GM12878 (cell line): ENCODE results near the gene PXDC1. TPM values are rescaled to one million over a fixed set of nuclear protein-coding genes. Genes with fewer than 3 reads are reported as not detected.

ENCODE experiments used
- ATAC-seq: fragments of 200-7000 bp; cut with Tn5 transposase; 3 replicates; pipeline ENCODE4 v1.9.1; 2020; ENCODE audit warnings: mild to moderate bottlenecking, moderate library complexity
- BruUV-seq: library from RNA; stranded (reverse); fragments of 400-500 nt; replicated peaks from 2 replicates; lab custom pipeline; 2021; lab: Mats Ljungman, UMichigan
- CTCF ChIA-PET: fragments of 300-600 bp; sonication (Branson Sonifier 250); formaldehyde crosslinking; extraction: SDS; loops from one replicate; lab custom pipeline; 2021; ENCODE audit warnings: inconsistent platforms; lab: Yijun Ruan, JAX
- POLR2A ChIA-PET: fragments of 350-600 bp; formaldehyde crosslinking; extraction: SDS; loops from one replicate; lab custom pipeline; 2021; ENCODE audit warnings: inconsistent platforms; lab: Charles Lee
- RAD21 ChIA-PET: fragments of 300-600 bp; sonication (Branson Sonifier 250); formaldehyde crosslinking; loops from one replicate; lab custom pipeline; 2023; ENCODE audit warnings: antibody characterized with exemption; ENCODE audit not compliant: unreplicated experiment; lab: Charles Lee
- SMC1A ChIA-PET: fragments of 300-600 bp; sonication (Branson Sonifier 250); formaldehyde crosslinking; loops from one replicate; lab custom pipeline; 2023; ENCODE audit not compliant: unreplicated experiment, uncharacterized antibody; lab: Charles Lee
- DNase-seq: peaks from one replicate; pipeline ENCODE4 v3.0.0-alpha.2; 2011; ENCODE audit warnings: low read depth, low spot score
- FAIRE-seq: peaks from 3 replicates; lab custom pipeline; 2011; peaks lifted over from hg19 to GRCh38; lab: Jason Lieb, UNC
- H2AFZ ChIP-seq: 2 replicates; pipeline ENCODE4 v1.6.0; 2011; ENCODE audit warnings: low read depth, low read length, control low read depth; ENCODE audit not compliant: control insufficient read depth
- H3K27ac ChIP-seq: 2 replicates; pipeline ENCODE4 v1.5.1; 2011; ENCODE audit warnings: control low read depth; ENCODE audit not compliant: control insufficient read depth, insufficient read depth
- H3K27me3 ChIP-seq, 2 experiments: replicated peaks in 1 of 2; 2 replicates each; pipeline versions ENCODE4 v1.6.0 to v1.6.1; 2011; ENCODE audit warnings: low read length in 1 of 2; ENCODE audit not compliant: control insufficient read depth in 2 of 2, insufficient read depth in 2 of 2
- H3K36me3 ChIP-seq, 2 experiments: 2 replicates each; pipeline ENCODE4 v1.5.1; 2011; ENCODE audit warnings: low read length in 1 of 2; ENCODE audit not compliant: control insufficient read depth in 2 of 2, insufficient read depth in 2 of 2
- H3K4me1 ChIP-seq: 2 replicates; pipeline ENCODE4 v1.6.1; 2011; ENCODE audit warnings: mild to moderate bottlenecking, low read length, moderate library complexity, mixed read lengths; ENCODE audit not compliant: control insufficient read depth, insufficient read depth
- H3K4me2 ChIP-seq: 2 replicates; pipeline ENCODE4 v1.6.0; 2011; ENCODE audit warnings: control low read depth; ENCODE audit not compliant: control insufficient read depth, insufficient read depth
- H3K4me3 ChIP-seq: fragments of 200-600 bp; sonication (generic); 2 replicates; pipeline ENCODE4 v1.5.1; 2016
- H3K79me2 ChIP-seq: 2 replicates; pipeline ENCODE4 v1.6.0; 2011; ENCODE audit warnings: low read length; ENCODE audit not compliant: control insufficient read depth, insufficient read depth
- H3K9ac ChIP-seq: 2 replicates; pipeline ENCODE4 v1.8.0; 2011; ENCODE audit warnings: low read length, control low read depth, mixed read lengths; ENCODE audit not compliant: control insufficient read depth, insufficient read depth
- H3K9me3 ChIP-seq: replicated peaks from 3 replicates; pipeline ENCODE4 v1.5.1; 2011; ENCODE audit warnings: mild to moderate bottlenecking, low read length; ENCODE audit not compliant: control insufficient read depth, insufficient read depth
- H4K20me1 ChIP-seq: 2 replicates; pipeline ENCODE4 v1.6.0; 2011; ENCODE audit not compliant: control insufficient read depth, insufficient read depth
- BCL11A ChIP-seq: IDR thresholded peaks from 2 replicates; pipeline ENCODE4 v1.6.1; 2011; ENCODE audit warnings: low read depth, low read length
- CBX5 ChIP-seq: sonication (generic); IDR thresholded peaks from 2 replicates; pipeline ENCODE4 v1.6.1; 2016; ENCODE audit warnings: low read depth, moderate library complexity, mild to moderate bottlenecking, inconsistent platforms
- CHD2 ChIP-seq: IDR thresholded peaks from 2 replicates; pipeline ENCODE4 v1.6.1; 2011; ENCODE audit warnings: low read depth, low read length, improper control_type of control experiment, borderline replicate concordance
- NR2F1 ChIP-seq: fragments of 450-650 bp; conservative IDR thresholded peaks from 2 replicates; pipeline ENCODE4 v1.6.1; 2017; ENCODE audit warnings: mild to moderate bottlenecking
- SP1 ChIP-seq: IDR thresholded peaks from one replicate; pipeline ENCODE4 v1.6.1; 2011; ENCODE audit warnings: low read depth, low read length
- SUZ12 ChIP-seq: fragments of 200-600 bp; sonication (generic); IDR thresholded peaks from one replicate; pipeline ENCODE4 v1.6.1; 2018; ENCODE audit warnings: antibody characterized with exemption, mild to moderate bottlenecking; ENCODE audit not compliant: unreplicated experiment
- TAF1 ChIP-seq: IDR thresholded peaks from 2 replicates; pipeline ENCODE4 v1.6.1; 2011; ENCODE audit warnings: mild to moderate bottlenecking, low read depth, low read length, borderline replicate concordance
- ZNF217 ChIP-seq: fragments of 450-650 bp; IDR thresholded peaks from 2 replicates; pipeline ENCODE4 v1.6.1; 2017; ENCODE audit warnings: antibody characterized with exemption, mild to moderate bottlenecking
- ZNF687 ChIP-seq: fragments of 450-650 bp; IDR thresholded peaks from 2 replicates; pipeline ENCODE4 v1.6.1; 2017; ENCODE audit warnings: mild to moderate bottlenecking, moderate library complexity
- ZZZ3 ChIP-seq: IDR thresholded peaks from 2 replicates; pipeline ENCODE4 v1.6.1; 2011; ENCODE audit warnings: low read depth; ENCODE audit not compliant: control insufficient read depth, insufficient read length
- WGBS: methylation state at CpG from one replicate; pipeline ENCODE4 v1.1.6; 2016; ENCODE audit warnings: low lambda C conversion rate; ENCODE audit not compliant: insufficient replicate concordance, insufficient coverage; ENCODE audit errors: missing lambda C conversion rate; 5-methylcytosine and 5-hydroxymethylcytosine counted together
- in situ Hi-C: fragments of 300-500 bp; cut with MboI; formaldehyde crosslinking; loops from 9 replicates; pipeline ENCODE4 v1.14.3; 2018; ENCODE audit warnings: mixed read lengths
- intact Hi-C: fragments of 100-400 bp; cut with micrococcal nuclease; formaldehyde crosslinking; loops from one replicate; pipeline ENCODE4 v1.14.2; 2022; ENCODE audit not compliant: unreplicated experiment
- polyA plus RNA-seq, 11 experiments: library from polyadenylated mRNA; depleted of rRNA in 4 of 11; unstranded in 6 of 11; stranded (reverse) in 5 of 11; fragments of >200 nt; fragmentation: Nextera tagmentation in 4 of 11; fragmentation: Illumina TruSeq in 1 of 11; extraction: Ambion mirVana in 4 of 11; extraction: Trizol in 1 of 11; gene quantifications; 1 replicate in 1 of 11; 2 replicates in 10 of 11; pipeline versions ENCODE4 v1.2.1 to v1.2.3, GENCODE V29; 2011 to 2016; ENCODE audit warnings: inconsistent platforms in 2 of 11, missing spikeins in 2 of 11, low read depth in 1 of 11
- total RNA-seq, 4 experiments: library from RNA; depleted of rRNA in 3 of 4; stranded (reverse); fragments of >200 nt in 3 of 4; fragmentation: Illumina TruSeq in 1 of 4; extraction: Trizol in 1 of 4; gene quantifications; 2 replicates each; pipeline versions ENCODE4 v1.2.1 to v1.2.3, GENCODE V29; 2013 to 2021

The PXDC1 gene
- total and polyA plus RNA-seq, 10 of the 15 experiments (the other 5 are each of a cell fraction or from before 2014, with no cell fraction given), result 0.03 to 0.72 (median 0.32) TPM; not detected in 2

GRCh38 chr6:3799719-3800118 lies 48.2 kb upstream of the PXDC1 start:
- TF ChIP-seq BCL11A, result no peak
- TF ChIP-seq NR2F1, result no peak
- no peak for TF ChIP-seq SUZ12
- TF ChIP-seq ZNF217, result no peak
- TF ChIP-seq ZNF687, result no peak
- TF ChIP-seq CHD2, result no peak
- TF ChIP-seq SP1, result no peak
- TF ChIP-seq ZZZ3, result no peak
- TF ChIP-seq TAF1, result no peak
- no peak for TF ChIP-seq CBX5
- TF ChIP-seq, all 136 proteins: peak for 0
- Histone ChIP-seq H2AFZ (no peak overlapping the region), H3K27ac (no peak overlapping the region), H3K4me2 (no peak overlapping the region), H3K4me1 (peaks cover 30% of the 10 kb centered on the region), H3K9ac (no peak overlapping the region), H3K4me3 (no peak overlapping the region), H3K9me3 (peaks cover 5% of the 10 kb centered on the region; the same call in 2 of the 3 replicates), H4K20me1 (no peaks in the 10 kb centered on the region), H3K79me2 (no peaks in the 10 kb centered on the region), H3K27me3 (no peaks in the 10 kb centered on the region), H3K36me3 (no peaks in the 10 kb centered on the region)
- in situ Hi-C loops (no loop called here), intact Hi-C loops (no loop called here)
- BruUV-seq, result no TSS peak
- ATAC-seq (no peak), DNase-seq (no peak), FAIRE-seq (no peak)
- ChIA-PET RAD21 (no interaction called here), POLR2A (no interaction called here), SMC1A (interaction anchor here (1.2 kb wide), 1 partner anchor 36 kb away, joined by 3 read pairs; no protein-coding TSS in a partner anchor), CTCF (no interaction called here)
- 95% methylated on average over 6 of the region's 6 CpGs for WGBS
